Measurements from ENCODE around the gene SLC2A4RG. TPM values are rescaled to one million over a fixed set of nuclear protein-coding genes. Genes with fewer than 3 reads are reported as not detected.

Gene SLC2A4RG
- 4.6 TPM for total RNA-seq

GRCh38 chr20:63739130-63740069 lies at the start of gene SLC2A4RG:
SLC2A4RG (plus strand) TSS chr20:63739776; CDS start chr20:63739913, 137 bp downstream.

DNA sequence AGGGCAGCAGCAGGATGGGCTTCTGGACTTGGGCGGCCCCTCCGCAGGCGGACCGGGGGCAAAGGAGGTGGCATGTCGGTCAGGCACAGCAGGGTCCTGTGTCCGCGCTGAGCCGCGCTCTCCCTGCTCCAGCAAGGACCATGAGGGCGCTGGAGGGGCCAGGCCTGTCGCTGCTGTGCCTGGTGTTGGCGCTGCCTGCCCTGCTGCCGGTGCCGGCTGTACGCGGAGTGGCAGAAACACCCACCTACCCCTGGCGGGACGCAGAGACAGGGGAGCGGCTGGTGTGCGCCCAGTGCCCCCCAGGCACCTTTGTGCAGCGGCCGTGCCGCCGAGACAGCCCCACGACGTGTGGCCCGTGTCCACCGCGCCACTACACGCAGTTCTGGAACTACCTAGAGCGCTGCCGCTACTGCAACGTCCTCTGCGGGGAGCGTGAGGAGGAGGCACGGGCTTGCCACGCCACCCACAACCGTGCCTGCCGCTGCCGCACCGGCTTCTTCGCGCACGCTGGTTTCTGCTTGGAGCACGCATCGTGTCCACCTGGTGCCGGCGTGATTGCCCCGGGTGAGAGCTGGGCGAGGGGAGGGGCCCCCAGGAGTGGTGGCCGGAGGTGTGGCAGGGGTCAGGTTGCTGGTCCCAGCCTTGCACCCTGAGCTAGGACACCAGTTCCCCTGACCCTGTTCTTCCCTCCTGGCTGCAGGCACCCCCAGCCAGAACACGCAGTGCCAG lies 42.8 kb upstream of the SLC2A4RG start, which contains the start of gene TNFRSF6B:
Gene TNFRSF6B (plus strand): TSS at position 25 of the 729 bp plus-strand sequence. CDS start 116 bp downstream, at position 141.

GRCh38 chr20:63707558-63708300 lies 31.8 kb upstream of the SLC2A4RG start, which contains the start of the genes ARFRP1 and ZGPAT:
ARFRP1 (minus strand) TSS chr20:63707976; CDS start chr20:63707091, 885 bp downstream.
ZGPAT (plus strand) TSS chr20:63708039; CDS start chr20:63708581, 542 bp downstream.

DNA sequence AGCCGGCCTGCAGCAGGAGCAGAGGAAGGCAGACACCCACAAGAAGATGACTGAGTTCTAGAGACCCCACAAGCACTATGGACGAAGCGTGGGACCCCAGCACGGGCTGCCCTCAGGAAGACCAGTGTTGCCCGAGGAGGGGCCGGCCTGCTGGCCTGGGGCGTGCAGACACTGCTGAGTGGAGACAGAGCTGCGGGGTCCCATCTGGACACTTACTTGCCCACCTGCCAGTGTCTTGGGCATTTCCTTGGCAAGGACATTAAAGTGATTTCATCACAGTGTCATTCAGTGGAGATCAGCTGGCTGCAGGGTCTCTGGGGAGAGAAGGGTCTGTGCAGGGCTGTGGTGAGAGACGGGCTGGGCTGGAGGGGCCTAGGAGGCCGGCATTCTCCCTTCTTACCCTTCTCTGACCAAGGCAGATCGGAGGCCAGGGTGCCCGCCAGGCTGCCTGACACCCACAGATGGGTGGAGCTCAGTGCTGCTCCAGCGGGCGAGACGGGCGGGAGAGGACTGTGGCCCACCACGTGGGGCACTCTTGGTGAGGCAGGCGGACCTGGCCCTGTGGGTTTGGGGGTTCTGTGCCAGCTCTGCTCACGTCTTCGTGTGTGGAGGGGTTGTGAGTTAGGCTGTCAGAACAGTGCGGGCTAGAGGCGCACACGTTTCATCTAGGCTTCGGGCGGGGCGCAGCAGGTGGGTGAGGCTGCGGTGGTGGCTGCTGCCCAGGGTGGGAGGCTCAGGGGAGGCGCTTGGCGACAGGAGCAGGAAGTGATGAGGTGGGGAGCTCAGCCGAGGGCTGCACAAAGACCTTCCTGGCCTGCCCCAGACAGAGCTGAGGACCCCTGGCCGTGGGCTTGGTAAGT lies 3.5 kb upstream of the SLC2A4RG start, which contains the start of gene LIME1:
Gene LIME1 (plus strand): TSS at position 806 of the 860 bp plus-strand sequence. CDS start 886 bp downstream, outside the sequence.

Small RNAs within 50 kb of the gene (small RNA-seq; reads per million reads assigned to genes)
- gene LIME1, result not detected
- not detected for gene TNFRSF6B

Other genes with a start within 250 kb of the SLC2A4RG start
- 313 TPM for gene EEF1A2, start 240.7 kb upstream of the SLC2A4RG start, total RNA-seq
- gene PPDPF, start 219.0 kb upstream of the SLC2A4RG start, total RNA-seq, result 66.2 TPM
- gene PTK6, start 202.4 kb upstream of the SLC2A4RG start, total RNA-seq, result not detected
- not detected for gene SRMS, start 192.0 kb upstream of the SLC2A4RG start, total RNA-seq
- 3.5 TPM for gene FNDC11, start 185.6 kb upstream of the SLC2A4RG start, total RNA-seq
- gene HELZ2, start 165.5 kb upstream of the SLC2A4RG start, total RNA-seq, result 5.3 TPM
- 7.8 TPM for gene GMEB2, start 112.7 kb upstream of the SLC2A4RG start, total RNA-seq
- 191 TPM for gene STMN3, start 86.4 kb upstream of the SLC2A4RG start, total RNA-seq
- gene RTEL1, start 81.5 kb upstream of the SLC2A4RG start, total RNA-seq, result 8.8 TPM
- 1.6 TPM for gene TNFRSF6B, start 43.1 kb upstream of the SLC2A4RG start, total RNA-seq
- gene ARFRP1, start 31.8 kb upstream of the SLC2A4RG start, total RNA-seq, result 26.3 TPM
- gene ZGPAT, start 31.7 kb upstream of the SLC2A4RG start, total RNA-seq, result 12.0 TPM
- gene LIME1, start 3.1 kb upstream of the SLC2A4RG start, total RNA-seq, result 3.5 TPM
- 20.3 TPM for gene ZBTB46, start 91.5 kb downstream of the SLC2A4RG start, total RNA-seq
- not detected for gene ABHD16B, start 121.7 kb downstream of the SLC2A4RG start, total RNA-seq
- gene TPD52L2, start 125.5 kb downstream of the SLC2A4RG start, total RNA-seq, result 30.0 TPM
- gene DNAJC5, start 155.3 kb downstream of the SLC2A4RG start, total RNA-seq, result 122 TPM
- gene UCKL1, start 216.6 kb downstream of the SLC2A4RG start, total RNA-seq, result 17.8 TPM
- 18.0 TPM for gene ZNF512B, start 230.2 kb downstream of the SLC2A4RG start, total RNA-seq
- 10.4 TPM for gene SAMD10, start 239.9 kb downstream of the SLC2A4RG start, total RNA-seq
- gene PRPF6, start 241.4 kb downstream of the SLC2A4RG start, total RNA-seq, result 59.7 TPM

All from diencephalon (tissue), 1 donor.